Activated CD4-positive, alpha-beta T cell treated with anti-CD3 and anti-CD28 coated beads for 1 hour (primary cell): ENCODE measurements around the gene GRM5.

Source experiments
- DNase-seq: peaks from one replicate; pipeline ENCODE4 v3.0.0-alpha.2; 2020

The GRM5 gene

DNA sequence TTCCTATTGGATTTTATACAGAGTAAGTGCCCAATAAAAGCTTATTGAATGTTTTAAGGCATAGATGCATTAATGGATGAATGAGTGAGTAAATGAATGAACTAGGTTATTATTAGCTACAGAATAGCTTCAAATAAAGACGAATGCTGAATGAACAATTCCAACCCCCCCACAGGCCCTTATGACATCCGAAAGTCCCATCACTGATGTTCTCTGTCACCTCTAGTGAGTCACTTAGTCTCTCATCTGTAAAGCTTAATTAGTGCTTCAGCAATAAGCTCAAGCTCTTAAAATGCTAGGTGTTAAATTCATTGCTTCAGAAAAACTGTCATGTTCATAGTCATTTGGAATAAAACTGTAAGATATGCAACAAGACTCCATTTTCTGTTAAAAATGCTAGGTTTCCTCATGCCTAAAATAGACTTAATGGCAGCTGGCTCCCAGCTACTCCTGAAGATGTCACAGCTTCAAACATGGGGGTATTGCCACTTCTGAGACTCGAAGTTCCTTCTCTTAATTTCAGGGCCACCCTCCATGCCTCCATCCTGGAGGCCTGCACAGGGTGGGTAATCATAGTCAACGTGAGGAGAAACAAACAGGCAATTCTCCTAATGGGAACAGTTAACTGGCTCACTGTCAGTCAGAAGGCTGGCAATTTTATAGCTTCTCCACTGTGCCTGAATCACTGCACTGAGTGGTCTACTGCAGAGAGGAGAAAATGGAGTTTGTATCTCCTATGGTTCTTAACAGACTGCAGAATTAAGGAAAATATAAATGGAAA is 373.3 kb downstream of the GRM5 start:
- DNase-seq, result no peak

DNA sequence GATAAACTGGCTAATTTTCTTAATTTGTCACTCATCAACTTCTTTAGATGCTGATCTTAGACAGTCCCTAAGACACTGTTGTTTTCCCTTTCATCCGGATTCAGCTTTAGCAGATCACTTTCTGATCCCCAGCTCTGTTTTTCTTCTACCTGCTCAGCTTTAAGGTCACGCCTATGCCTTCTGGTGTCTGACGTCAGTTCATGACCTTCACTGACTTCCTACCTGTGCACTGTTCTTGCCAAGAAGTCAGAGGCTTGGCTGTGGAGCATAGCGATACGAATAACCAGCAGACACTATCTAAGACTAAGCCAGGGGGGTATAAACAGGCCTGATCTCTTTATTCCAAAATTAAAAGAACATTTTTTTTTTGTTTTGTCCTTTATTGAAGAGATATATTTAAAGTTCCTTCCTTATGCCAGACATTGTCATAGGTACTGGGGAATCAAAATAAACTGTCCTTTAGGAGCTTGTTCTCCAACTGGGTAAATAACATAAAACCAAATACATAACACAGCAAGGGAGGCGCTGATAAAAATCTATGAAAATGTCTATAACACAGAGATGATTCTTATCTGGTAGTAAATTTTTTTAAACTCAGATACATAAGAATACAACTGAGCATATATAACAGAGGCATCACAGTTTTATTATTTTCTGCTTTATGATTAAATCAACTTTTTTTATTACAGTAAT is 376.1 kb downstream of the GRM5 start:
- DNase-seq, result no peak

DNA sequence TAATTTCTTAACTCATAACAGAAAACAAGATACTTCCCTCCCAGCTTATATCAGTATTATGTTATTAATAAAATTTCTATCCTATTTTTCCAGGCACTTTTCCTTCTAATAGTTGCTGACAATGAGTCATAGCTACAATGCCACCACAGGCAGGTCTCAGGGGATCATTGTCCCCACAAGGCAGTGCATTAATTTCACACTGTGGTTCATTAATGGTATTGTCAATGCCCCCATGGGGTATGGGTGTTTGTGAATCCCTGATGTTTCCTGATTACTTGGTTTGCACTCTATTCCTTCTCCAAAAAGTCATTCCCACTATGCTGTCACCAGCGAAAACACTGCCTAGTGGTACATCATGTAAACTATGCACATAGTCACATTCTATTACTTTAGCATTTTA is 382.8 kb downstream of the GRM5 start:
- no peak for DNase-seq

DNA sequence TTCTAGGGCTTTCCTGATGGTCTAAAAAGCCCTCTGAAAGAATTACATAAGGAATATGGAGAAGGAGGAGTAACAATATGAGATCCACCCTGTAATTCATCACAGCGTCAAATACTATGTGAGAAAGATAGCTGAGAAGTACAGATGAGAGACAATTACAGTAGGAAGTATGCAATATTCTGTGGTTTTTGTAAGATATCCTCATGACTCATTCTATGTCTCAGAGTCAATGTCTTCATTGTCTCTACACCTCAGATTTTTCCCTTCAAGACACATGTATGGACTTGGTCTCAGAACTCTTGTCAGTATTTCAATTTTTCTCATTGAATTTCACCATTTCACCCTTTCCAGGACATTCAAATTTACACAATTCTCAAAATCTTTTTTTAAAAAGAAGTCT is 385.0 kb downstream of the GRM5 start:
- no peak for DNase-seq

DNA sequence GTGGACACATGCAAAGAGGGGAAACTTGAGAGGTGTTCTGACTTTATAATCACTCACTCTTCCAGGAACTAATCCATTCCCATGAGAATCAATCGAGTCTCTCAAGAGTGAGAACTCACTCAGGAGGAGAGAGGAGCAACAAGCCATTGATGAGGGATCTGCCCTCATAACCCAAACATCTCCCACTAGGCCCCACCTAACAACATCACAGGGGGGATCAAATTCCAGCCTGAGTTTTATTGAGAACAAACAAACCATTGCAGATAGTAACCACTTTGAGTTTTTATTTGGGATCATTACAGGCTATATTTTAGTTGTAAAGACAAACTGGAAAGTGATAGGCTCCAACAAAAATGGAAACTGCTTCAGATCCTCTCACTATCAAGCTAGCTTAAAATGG is 399.4 kb downstream of the GRM5 start:
- no peak for DNase-seq

DNA sequence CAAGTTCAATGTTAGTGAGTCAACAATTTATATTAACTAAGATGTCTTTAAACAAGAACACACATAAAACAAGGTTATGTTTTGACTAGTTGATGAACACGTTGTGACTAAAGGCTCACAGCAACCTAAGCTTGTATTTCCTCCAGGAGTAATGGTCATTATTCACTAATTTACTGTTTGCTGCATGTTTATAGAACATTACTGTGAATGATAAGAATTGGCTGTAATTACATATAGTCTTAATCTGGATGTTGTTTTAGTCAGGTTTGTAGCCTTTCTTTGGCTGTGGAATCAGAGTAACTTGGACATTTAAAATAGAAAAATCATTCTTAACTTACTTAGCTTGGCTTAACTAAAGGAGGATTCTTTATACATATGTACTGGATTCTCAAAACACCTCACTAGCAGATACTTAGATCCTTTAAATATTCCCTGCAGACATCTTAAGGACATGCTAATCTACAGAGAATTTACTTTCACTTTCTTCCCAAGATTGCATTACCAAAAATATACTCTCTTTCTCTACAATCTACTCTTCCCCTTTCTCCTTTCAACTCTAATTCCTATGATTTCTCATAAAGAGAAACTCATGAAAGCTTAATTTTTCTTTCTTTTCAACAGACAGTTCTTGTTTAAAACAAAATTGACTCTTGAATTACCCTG is 408.6 kb downstream of the GRM5 start:
- no peak for DNase-seq

DNA sequence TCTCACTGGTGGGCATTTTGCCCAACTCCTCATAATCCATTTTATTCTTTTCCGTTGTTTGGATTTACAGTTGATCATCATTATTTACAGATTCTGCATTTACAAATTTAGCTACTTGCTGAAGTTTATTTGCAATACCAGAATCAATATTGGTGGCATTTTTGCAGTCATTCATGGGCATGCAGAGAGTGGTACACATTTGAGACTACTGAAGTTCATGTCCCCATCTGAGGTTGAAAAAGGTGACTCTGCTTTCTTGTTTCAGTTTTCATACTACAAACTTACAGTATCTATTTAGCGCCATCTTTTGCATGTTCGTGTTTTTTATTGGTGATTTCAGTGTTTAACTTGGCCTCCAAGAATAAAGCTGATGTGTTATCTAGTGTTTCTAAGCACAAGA is 409.5 kb downstream of the GRM5 start:
- DNase-seq, result no peak

DNA sequence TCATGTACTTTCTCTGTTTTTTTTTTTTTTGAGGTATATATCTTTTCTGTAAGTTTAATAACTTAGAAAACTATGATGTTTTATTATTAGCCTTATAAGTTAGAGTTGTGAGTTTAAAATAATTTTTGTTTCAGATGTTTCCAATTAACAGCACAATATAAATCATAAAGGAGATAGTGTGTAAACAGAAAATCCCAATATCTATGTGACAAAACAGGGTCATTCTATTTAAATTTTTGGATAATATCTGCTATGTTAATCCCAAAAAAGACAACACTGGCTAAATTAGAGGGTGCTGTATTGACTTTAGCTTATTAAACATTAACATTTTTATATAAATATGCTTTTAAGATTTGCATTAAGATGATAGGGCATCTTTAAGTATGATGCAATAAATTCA is 410.1 kb downstream of the GRM5 start:
- no peak for DNase-seq

DNA sequence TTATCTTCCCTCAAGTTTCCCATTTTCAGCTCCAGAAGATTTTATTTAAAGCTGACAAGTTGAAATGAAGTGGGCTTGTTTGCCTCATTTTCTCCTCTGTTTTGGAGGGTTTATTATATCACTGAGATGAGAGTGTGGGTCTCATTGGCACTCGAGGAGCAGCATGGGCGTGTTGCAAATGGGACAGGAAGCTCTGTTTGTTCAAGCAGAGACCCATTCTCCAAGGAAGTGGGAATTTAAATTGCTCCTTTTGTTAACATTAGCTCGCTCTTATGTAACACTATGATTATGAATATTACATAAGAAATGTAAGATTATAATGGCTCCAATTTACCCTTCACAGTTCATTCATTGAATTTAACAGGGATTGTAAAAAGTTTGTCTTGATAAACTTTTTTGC is 410.6 kb downstream of the GRM5 start:
- DNase-seq, result no peak

DNA sequence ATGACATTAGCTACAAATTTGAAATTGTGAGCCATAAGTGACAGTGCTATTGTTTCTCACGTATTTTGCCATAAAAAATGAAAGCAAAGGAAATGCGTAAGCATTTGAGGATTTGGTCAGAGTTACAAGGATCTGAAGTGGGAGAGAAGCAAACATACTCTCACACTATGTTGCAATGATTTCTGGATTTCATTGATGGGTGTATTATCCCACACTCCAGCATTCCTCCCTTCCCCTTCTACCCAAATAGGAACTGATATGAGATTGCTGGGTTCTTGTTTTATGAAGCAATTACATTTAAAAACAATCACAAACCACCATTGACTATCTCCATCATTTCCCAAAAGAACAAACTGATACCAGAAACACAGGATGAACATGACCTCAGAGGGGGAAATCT is 414.2 kb downstream of the GRM5 start:
- no peak for DNase-seq

DNA sequence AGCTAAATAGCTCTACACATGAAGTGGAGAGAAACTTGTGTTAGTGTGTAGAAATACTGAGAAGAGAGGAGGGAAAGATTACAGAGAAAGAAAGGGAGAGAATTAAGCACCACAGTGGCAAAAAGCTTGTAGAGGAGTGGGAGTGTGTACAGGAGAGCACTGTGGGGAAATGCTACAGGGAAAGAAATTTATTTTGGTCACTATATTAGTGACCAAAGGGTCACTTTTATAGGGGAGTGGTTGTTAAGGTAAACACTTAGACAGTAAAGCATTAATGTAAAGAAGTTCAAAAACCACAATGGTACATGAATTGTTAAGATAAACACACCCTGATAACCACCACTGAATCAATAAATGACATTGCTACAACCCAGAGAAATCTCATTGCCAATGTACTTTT is 421.1 kb downstream of the GRM5 start:
- no peak for DNase-seq

DNA sequence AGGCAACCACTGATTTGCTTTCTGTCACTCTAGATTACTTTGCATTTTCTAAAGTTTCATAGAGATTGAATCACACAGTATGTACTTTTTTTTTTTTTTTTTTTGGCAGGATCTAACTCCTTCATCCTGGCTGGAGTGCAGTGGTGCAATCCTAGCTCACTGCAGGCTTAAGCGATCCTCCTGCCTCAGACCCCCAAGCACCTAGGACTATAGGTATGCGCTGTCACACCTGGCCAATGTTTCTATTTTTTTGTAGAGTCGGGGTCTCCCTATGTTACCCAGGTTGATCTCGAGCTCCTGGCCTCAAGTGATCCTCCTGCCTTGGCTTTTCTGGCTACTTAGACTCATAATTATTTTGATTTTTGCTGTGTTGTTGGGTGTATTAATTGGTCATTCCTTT is 433.6 kb downstream of the GRM5 start:
- no peak for DNase-seq

DNA sequence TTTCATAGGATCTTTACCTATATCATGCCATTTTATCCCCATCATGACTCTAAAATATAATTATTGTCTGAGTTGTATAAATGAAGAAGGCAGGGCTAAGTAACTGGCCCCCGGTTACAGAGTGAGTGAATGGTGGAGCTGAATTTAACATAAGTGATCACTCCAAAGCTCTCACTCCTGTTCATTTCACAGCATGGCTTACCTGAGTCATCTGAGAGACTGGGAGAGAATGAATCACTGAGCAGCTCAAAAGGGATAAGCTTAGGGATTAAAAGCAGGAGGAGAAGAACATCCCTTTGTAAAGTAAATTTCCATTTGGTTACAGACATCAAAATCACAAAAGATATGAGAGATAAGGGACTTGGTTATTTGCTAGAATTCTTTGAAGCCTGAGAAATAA is 434.3 kb downstream of the GRM5 start:
- no peak for DNase-seq

DNA sequence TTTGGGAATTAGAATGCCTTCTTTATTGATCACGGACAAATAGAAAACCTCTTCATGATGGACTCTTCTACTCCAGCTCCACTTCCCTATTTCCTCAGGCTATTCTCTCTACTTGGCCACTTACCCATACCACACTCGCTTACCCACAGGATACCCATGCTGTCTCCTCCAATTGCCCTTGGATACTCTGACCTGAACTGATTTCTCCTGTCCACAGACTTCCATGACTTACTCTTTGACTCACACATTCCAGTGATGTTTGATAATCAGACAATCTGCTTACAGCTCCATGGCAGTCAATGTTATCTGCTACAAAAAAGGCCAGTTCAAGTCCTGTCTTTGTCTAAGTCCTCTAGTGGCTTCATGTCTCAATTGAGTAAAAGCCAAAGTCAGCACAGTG is 436.3 kb downstream of the GRM5 start:
- DNase-seq, result no peak

DNA sequence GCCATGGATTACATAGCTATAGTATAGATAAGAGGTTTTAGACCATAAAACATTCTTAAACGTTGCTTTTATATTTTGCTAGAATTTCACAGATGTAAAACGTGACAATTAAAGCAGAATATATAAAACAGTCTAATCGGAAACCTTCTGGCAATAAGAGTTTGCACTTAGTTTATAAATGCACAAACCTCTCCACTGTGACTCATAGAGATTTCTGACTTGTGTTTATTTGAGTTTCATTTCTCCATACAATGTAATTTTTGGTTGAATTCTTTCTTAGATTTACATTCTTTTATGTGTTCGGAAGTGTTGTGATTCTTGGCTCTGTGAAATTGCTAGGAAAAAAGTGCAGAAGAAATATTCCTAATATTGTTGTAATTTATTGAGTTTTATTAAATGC is 439.6 kb downstream of the GRM5 start:
- no peak for DNase-seq

DNA sequence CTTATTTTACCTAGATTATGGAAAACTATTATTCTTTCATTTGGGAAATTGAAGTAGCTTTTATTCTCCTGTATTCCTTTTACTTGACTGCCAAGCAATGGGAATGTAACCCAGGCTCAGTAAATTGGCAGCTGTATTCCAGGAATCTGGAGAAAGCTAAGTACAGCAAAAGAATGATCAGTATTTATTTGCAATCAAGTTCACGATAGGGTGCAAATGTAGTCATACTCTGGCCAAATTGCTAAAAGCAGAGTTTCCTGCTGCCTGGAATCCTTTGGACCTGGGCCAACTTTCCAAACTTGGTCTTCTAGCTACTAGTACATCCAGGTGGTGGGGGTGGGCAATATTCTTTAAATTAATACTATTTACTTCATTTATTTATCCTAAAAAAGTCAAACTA is 442.3 kb downstream of the GRM5 start:
- DNase-seq, result no peak

DNA sequence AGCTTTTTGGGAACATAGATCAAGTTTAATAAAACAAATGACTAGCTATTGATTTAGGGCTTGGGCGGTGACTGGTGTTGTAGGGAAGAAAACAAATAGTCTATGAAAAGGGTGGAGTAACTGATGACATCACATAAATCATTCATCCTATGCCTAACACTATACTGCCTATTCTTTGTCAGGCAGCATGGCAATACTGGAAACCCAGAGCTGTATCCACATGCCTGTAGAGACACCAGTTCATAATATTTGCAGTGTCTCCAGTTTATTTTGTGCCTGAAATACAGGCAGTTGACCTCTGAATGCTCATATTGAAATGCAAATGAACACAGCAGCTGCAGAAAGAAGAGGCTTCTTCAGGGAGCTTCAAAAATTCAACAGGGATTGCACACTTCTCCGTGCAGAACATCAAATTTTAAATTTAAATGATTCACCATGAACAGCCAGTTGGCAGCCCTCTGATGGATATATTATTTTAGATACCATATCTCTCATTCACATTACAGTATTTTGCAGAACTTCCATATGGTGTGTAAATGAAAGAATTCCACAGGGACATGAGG is 445.1 kb downstream of the GRM5 start:
- DNase-seq, result no peak

DNA sequence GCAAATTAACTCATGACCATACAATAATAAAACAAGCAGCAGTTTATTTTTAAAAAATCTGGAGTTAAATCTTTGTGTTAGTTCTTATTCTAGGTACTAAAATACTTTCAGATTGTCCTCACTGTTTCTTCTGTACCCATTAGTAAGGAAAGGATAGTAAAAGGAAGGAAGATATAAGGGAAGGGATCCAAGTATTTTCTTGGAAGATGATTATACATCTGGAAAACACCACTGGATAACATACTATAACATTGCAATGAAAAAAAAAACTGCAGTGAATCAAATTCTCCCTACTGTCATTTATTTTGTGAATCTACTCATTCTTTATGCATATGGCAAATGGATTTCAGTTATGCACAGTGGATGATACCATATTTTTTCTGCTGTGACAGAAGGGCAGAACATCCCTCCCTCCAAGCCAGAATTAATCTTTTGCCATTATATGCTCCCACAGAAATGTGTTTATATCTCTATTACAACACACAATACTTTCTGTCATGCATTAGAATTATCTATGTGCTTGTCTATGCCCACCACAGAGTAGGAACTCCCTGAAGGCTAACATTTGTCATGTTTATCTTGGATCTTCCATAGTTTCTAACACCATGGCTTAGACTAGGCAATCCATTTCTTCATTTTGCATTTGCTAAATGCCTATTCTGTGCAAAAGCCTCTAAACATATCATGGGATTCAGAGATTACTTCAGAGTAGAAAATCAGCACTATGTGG is 446.0 kb downstream of the GRM5 start:
- DNase-seq, result no peak

DNA sequence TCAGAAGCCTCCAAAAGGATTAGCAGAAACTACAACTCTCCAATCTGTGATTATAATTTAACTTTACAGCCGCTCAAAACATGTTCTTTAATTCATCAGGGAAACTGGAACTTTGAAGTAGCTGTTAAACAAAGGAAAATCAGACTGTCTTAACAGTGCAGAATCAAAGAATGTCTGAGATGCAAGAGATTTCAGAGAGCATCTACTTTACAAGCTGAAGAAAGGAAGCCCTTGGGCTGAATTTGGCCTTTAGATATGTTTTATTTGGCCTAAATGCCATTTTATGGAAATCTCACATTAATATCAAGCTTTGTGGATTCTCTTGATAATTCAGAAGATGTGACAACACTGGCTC is 446.7 kb downstream of the GRM5 start:
- DNase-seq, result no peak

DNA sequence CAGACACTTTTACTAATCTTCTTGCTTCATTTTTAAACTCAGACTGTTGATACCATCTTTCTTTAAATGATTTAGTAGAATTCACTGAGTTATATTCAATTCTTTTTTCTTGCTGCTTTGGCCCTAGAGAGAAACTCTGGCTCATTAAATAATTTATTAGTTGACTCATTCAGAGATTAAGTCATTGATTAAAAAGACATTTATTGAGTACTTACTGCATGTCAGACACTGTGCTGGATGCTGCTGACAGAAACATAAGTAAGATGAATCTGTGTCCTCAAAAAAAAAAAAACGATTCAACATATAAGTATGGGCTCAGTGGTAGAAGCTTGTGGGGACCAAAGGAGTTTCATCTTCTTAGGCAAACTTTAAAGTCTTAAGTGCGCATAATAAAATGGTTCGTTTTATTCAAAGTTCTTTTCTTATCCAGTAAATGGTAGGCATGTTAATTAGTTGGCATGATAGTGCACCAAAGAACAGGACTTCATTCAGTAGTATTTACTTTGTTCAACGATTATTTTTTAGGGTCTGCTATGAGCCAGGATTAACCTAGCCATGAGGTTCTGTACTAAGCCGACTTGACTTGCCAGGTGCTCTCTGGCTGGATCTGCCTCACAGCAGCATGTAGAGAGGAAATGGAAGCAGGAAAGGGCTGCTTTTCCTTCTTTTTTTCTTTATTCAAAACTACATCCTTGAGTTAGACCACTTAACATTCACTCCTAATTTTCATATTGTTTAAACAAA is 447.3 kb downstream of the GRM5 start:
- no peak for DNase-seq

DNA sequence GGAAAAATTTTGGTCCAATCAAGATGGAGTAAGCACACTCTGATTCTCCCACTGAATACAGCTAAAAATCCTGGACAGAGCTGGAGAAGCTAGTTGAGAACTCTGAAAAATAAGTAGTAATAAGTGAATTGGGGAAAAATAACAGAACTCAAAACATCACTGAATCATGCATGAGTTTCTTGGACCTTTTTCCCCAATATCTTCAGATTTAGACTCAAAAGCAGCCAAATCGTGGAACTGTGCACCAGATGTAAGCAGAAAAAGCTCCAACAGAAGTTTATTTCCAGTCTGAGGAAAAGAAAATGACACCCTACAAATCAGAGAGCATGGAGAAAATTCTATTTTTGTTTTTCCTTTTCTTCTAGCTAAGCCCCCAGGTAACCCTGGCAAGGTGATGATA is 448.6 kb downstream of the GRM5 start:
- no peak for DNase-seq

DNA sequence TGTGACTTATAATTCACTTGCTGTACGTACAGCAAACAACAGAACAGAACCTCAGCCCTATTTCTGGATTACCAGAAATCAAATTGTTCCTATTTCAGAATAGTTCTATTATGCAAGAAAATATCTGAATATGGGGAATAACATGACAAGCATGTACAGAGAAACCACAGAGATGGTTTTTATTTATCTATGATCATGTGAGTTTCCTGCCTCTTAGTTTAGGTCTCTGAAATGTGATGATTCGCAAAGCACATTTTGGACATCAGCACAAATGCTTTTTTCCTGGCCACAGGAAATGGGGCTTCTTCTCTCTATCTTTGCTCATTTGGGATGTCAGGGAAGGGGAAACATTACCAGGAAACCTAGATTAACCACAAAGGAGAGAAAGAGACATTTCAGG is 461.5 kb downstream of the GRM5 start:
- DNase-seq, result no peak
